ENCODE measurements around the gene PRKN.
"Not testable (repeated sequence)": the region's sequence is repeated elsewhere in the genome, so short reads cannot be mapped to it uniquely, and the experiment has no call there.

PRKN gene

DNA sequence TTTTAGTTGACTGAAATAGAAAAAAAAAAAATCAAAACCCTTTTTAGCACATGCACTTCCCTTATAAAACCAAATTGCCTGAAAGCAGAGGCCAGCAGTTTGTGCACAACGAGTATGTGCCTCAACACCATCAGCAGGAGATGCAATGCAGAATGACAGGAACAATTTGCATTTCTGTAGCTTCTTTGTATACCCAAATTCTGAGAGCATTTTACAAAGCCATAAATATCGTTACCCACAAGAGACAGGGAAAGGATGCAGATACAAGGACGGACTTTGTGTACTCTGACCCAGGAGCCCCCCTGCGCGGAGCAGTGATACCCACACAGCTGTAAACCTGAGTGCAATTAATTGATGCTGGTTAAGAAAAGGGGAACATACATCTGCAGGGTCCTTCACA lies 285.6 kb downstream of the PRKN start:
- DNase-seq, result no peak

DNA sequence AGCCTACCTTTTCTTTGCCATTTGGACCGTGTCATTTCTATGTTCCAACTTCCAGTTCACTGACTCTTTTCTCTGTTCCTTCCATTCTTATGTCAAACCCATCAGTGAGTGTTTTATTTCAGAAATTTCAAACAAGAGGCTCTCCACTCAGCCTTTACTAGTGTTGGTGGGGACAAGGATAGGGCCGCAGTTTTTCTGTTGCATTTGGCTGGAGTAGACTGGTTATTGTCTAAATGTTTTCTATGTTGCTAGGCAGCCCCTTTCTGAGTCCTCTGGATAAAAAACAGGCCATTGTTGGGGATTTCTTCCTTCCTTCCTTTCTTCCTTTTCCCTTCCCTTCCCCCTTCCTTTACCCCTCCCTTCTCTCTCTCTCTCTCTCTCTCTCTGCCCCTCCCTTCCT lies 288.6 kb downstream of the PRKN start:
- DNase-seq, result no peak

DNA sequence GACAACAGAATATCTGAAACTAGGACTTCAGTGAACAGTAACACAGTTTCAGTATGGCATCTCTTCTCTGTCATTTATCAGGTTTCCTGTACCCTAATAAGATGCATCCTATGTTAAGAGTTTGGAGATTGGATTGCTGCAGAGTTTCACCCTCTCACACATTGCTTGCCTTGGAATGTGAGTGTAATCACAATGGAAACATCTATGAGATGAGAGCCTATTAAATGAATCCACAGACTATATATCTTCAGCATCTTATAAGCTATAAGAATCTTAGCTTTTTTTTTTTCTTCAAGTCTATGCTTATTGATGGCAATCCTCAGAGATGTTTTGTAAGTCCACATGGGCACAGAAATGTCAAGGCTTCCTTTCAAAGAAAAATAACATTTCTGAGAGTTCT lies 292.5 kb downstream of the PRKN start:
- DNase-seq, result no peak

DNA sequence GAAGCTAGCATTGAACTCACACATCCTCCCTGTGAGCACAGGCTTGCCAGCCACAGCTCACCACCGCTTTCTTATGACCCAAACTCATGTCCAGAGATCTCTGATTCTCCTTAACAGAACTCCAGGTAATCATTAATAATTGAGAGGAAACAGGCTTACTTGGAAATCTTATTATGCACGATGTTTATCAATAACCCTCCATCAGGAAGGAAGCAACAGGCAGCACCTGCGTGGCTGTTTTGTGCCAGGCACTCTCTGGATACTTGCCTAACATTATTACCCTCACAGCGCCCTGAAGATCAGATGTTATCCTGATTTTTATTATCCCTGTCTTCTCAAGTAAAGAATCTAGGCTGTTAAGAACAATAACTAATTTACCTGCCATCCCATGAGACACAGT lies 306.6 kb downstream of the PRKN start:
- DNase-seq, result no peak

- DNase-seq, result no peak
Measured at GRCh38 chr6:162416831-162417537, 310.6 kb downstream of the PRKN start.

DNA sequence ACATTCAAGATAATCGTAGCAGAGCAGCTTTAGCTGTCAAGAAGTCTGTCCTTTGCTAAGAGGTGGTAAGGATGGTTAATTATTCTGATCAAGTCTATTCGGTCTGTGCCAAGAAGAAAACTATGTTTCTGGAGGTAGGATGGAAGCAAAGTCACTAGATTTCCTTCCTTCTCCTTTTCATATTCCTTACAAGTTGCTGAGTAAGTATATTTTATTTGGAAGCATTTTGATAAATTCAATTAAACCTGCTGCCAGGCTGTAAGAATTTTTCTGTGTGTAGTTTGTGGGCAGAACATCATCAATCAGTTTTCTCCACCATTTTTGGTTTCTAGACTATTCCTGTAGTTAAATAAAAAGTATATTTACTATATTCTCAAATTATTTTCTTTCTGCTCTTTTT lies 311.3 kb downstream of the PRKN start:
- no peak for DNase-seq

DNA sequence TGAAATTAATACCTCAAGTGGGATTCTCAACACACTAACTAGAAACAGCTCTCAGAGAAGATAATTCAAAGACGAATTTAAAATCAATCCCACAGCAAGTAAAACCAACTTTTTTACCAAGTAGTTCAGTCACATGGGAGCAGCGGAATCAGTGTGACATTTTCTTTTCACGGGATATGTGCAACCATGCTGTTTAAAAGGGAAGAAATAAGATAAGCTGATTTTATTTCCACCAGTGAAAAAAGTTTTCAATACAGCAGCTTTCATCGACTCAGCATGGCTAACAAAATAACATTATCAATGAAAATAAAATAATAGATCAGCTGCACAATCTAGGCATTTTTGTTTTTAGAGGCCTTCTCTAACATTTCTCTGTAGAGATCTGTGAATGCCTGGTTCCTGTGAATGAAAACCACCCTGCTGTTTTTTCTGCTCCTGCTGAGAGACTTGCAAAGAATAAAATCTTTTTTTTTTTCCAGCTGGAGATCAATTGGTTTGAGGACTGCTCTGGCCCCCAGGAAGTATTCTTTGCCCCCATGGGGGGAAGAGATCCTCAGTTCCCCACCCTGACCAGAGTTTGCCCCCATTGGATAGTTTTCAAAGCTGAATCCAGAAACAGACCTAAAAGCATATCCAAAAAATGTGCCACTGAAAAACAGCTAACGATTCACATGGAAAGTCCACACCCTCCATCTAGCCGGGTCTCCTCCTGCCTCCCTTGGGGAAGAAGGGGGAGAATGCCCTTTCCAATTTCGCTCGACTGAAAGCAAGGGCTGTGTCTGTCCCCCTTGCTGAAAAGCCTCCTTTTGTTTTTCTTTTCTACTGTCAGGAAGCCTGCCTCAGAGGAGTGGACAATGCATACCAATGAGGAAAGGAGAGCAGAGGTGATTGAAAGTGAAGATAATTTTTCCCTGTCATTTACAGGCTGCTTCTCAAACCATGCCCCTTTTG lies 317.6 kb downstream of the PRKN start:
- no peak for DNase-seq

- DNase-seq, result no peak
Measured at GRCh38 chr6:162408826-162409535, 318.6 kb downstream of the PRKN start.

GRCh38 chr6:162404951-162405350 lies 322.6 kb downstream of the PRKN start:
- no peak for DNase-seq

DNA sequence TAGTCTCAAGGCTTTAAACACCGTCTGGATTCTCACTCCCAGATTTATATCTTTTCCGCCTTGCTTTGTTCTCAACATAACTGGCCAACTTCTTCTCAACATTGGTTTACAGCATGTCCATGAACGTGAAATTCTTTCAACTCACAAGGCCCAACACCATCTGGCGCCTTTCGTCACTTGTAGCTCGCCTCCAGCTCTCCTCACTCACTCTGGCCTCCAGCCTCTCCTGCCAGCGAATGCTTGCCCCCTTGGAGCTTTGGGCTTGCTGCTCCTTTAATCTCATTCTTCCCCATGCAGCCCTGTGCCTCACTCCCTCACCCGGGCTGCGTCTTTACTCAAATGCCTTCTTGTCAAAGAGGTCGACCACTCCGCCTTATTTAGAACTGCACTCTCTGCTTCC lies 324.5 kb downstream of the PRKN start:
- DNase-seq, result no peak

DNA sequence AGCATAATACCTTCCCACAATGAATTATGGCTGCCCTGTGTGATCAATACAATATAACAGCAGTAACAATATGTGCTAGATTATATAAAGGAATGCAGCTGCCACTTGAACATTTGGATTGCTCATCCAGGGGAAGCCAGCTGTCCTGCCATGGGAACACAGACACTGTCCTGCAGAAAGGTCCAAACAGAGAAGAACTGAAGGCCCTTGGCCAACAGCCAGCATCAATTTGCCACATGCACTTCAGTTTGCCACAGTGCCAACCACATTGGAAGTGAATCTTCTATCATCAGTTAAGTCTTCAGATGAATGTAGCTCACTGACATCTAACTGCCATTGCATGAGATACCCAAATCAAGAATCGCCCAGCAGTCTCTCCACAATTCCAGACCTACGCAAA lies 332.4 kb downstream of the PRKN start:
- DNase-seq, result no peak

DNA sequence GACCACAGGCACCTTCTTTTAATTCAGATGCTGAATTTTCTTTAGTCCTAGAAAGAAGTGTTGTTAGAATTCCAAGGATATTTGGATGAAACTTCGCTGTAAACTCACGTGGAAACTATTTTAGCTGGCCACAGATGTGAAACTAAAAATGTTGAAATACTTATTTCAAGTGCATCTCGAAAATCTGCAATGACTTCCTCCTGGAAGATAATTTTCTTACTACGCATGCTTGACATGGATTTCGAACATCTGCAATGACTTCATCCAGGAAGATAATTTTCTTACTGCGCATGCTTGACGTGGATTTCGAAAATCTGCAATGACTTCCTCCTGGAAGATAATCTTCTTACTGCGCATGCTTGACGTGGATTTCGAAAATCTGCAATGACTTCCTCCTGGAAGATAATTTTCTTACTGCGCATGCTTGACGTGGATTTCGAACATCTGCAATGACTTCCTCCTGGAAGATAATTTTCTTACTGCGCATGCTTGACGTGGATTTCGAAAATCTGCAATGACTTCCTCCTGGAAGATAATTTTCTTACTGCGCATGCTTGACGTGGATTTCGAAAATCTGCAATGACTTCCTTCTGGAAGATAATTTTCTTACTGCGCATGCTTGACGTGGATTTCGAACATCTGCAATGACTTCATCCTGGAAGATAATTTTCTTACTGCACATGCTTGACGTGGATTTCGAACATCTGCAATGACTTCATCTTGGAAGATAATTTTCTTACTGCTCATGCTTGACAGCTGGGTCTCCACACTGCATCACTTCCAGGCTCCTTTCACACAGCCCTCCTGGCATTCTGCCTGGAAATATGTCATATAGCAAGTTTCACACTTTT lies 336.4 kb downstream of the PRKN start:
- not testable (repeated sequence) for DNase-seq

GRCh38 chr6:162389343-162390085 lies 338.1 kb downstream of the PRKN start:
- DNase-seq, result no peak

- DNase-seq, result no peak
Measured at GRCh38 chr6:162388383-162388777, 339.2 kb downstream of the PRKN start.

DNA sequence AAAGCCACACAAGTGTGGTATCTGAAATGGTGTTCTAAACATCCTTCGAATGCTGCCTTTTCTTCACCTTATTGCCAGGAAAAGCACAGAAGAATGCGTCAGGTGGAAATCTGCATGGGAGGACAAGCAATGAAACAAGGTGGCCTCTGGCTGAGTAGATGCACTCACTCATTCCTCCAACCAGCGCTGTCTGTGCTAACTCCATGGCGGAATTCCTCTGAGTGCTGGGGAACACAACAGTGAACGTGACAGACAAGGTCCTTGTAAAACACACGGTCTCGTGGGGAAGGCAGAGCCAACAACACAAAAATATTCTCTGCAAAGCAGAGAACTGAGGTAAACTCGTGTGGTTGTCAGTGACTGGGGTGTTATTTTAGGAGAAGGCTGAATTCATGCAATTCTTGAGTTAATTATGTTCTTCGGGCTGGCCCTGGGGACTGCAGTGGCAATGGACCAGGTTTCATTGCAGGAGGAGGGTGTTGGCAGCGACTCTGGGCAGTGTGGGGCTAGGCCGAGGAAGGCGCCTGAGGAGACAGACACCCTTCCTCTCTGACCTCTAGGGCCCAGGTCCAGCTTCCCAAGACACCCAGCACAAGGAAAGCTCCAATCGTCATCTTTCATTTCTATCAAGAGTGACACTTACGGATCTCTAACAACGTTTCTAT lies 339.7 kb downstream of the PRKN start:
- DNase-seq, result peak in 1 of 14 donors; percentile 10

DNA sequence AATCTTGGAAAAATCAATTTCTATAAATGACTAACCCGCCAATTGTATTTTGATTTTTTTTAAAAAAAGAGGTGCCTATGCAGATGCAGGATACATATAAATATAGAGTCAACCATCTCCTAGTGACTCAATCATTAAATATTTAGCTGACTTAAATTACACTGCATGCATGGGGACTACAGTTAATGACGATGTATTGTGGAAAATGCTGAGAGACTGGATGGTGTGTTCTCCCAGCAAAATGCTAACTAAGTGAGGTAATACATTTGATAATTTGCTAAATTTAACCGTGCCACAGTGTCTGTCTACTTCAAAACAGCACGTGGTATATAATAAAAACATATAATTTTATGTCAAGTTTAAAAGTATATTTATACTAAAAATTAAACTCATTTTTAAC lies 341.6 kb downstream of the PRKN start:
- no peak for DNase-seq

GRCh38 chr6:162379757-162380409 lies 347.7 kb downstream of the PRKN start:
- DNase-seq, result no peak

DNA sequence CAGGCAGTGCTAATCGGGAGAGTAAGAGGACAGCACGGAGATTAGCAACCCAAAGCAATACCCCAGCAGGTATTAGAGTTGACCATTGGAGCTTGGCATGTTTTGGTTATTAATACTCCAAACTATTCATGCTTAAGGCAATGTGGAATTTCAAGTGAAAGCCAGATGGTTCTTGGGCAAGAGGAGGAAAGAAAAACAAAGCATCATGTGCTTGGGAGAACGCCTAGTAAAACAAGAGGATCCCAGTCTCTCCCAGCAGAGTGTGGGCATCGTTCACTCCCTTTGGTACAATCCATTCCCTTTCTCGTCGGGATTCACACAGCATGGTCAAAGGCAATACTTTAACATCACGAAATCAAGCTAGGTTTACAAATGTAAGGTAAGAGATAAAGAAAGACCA lies 349.8 kb downstream of the PRKN start:
- DNase-seq, result no peak

- no peak for DNase-seq
Measured at GRCh38 chr6:162373868-162374267, 353.7 kb downstream of the PRKN start.

DNA sequence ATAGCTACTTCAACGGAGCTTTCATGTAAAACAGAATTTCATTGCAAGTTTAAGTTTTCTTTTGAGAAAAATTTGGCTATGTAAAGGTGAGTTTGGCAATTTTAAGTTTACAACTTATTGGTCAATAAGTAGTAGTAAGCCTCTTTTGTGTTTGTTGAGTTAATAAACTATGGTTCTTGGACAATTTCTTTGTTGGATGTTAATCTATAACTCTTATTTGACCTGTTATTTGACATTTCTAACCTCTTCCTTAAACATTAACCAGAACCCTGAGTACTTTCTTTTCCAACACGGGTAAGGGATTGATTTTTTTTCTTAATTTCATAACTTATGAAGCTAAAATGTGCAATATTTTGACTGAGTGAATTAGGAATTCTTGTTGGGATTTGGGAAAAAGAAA lies 354.4 kb downstream of the PRKN start:
- no peak for DNase-seq
